Left cardiac atrium (tissue), 4 donors: Measurements from ENCODE around the gene CD300LG. TPM values are rescaled to one million over a fixed set of nuclear protein-coding genes. Genes with fewer than 3 reads are reported as not detected.
"Not testable (repeated sequence)": the region's sequence is repeated elsewhere in the genome, so short reads cannot be mapped to it uniquely, and the experiment has no call there.

Source experiments
- ATAC-seq, 2 donors: fragments of 200-7000 bp; cut with Tn5 transposase; one replicate each; pipeline ENCODE4 v1.9.1; 2020; ENCODE audit warnings: mild to moderate bottlenecking in 2 of 2, moderate library complexity in 2 of 2
- DNase-seq: peaks from one replicate; pipeline ENCODE4 v3.0.0-alpha.2; 2020
- intact Hi-C, 2 donors: fragments of 100-400 bp; cut with DNase I; formaldehyde crosslinking; loops; one replicate each; pipeline versions ENCODE4 v1.14.1 to v1.15.1; 2022 to 2023
- total RNA-seq, 2 donors: library from RNA; stranded (reverse); fragmentation: NEBNext Ultra II Directional; extraction: Animal tissue kit (Norgen Biotek cat#: 25700); gene quantifications; one replicate each; pipeline ENCODE4 v1.2.1, GENCODE V29; 2021
- donor health status: DM: no; HTN: yes; CAD: no.
- donor health status: DM: no; HTN: yes; CAD: no; lungs with severe emphysema.
- donor health status: DM: yes; HTN: yes; CAD: no.
- donor health status: Dilated cardiomyopathy.

CD300LG gene
- total RNA-seq, 2 donors from 2014 or later = 14.5 to 15.0 TPM

- ATAC-seq (peak; percentile 28 to 41), DNase-seq (no peak)
- intact Hi-C loops = loop anchor here in 1 of 2 donors (2.0 kb wide), 1 partner anchor 50 kb away; no protein-coding TSS in a partner anchor
These were observed 24.3 kb upstream of the CD300LG start for GRCh38 chr17:43822570-43823190.

GRCh38 chr17:43823350-43824084 lies 23.5 kb upstream of the CD300LG start:
- peak; percentile 77 for DNase-seq
- intact Hi-C loops = loop anchor here in 1 of 2 donors (2.0 kb wide), 1 partner anchor 49 kb away; no protein-coding TSS in a partner anchor
- ATAC-seq = peak; percentile 80 to 86

- ATAC-seq = no peak
- no peak for DNase-seq
- intact Hi-C loops = no loop called here
These were observed 21.4 kb upstream of the CD300LG start for GRCh38 chr17:43825567-43825966.

GRCh38 chr17:43826206-43826605 lies 20.8 kb upstream of the CD300LG start:
- intact Hi-C loops = no loop called here
- DNase-seq (no peak), ATAC-seq (no peak)

- DNase-seq (no peak), ATAC-seq (no peak)
- intact Hi-C loops = no loop called here
These were observed 19.4 kb upstream of the CD300LG start for GRCh38 chr17:43827596-43827995.

GRCh38 chr17:43829738-43830137 lies 17.2 kb upstream of the CD300LG start:
- ATAC-seq = no peak

GRCh38 chr17:43830510-43831140 lies 16.4 kb upstream of the CD300LG start:
- intact Hi-C loops = loop anchor here in 1 of 2 donors (5.0 kb wide), 1 partner anchor 53 kb away; the partner anchor contains the start of gene DUSP3
- no peak for DNase-seq
- ATAC-seq = no peak

More at GRCh38 chr17:43829738-43830137, 17.2 kb upstream of the CD300LG start:
- no peak for DNase-seq
- intact Hi-C loops = loop anchor here in 1 of 2 donors (5.0 kb wide), 1 partner anchor 52 kb away; the partner anchor contains the start of gene DUSP3

- DNase-seq = peak; percentile 79
- peak; percentile 58 to 65 for ATAC-seq
- intact Hi-C loops = loop anchor here in 1 of 2 donors (5.0 kb wide), 1 partner anchor 54 kb away; the partner anchor contains the start of gene DUSP3
These were observed 15.3 kb upstream of the CD300LG start for GRCh38 chr17:43831633-43832032.

GRCh38 chr17:43832168-43832975 lies 14.6 kb upstream of the CD300LG start:
- DNase-seq = peak; percentile 58
- intact Hi-C loops = loop anchor here in 1 of 2 donors (5.0 kb wide), 1 partner anchor 55 kb away; the partner anchor contains the start of gene DUSP3

GRCh38 chr17:43832976-43833829 lies 13.8 kb upstream of the CD300LG start, which contains the start of gene MPP3:
Gene MPP3, minus strand, starts transcription at chr17:43833146. Its CDS starts 1,240 bp downstream, at chr17:43831906.
- ATAC-seq (peak; percentile 92 to 93), DNase-seq (peak; percentile 82)
- intact Hi-C loops = loop anchor here in 1 of 2 donors (5.0 kb wide), 1 partner anchor 56 kb away; the partner anchor contains the start of gene DUSP3

More at GRCh38 chr17:43832168-43832975, 14.6 kb upstream of the CD300LG start:
- ATAC-seq = peak; percentile 69 to 79

- intact Hi-C loops = loop anchor here in 1 of 2 donors (5.0 kb wide), 1 partner anchor 57 kb away; the partner anchor contains the start of gene DUSP3
- no peak for ATAC-seq
- no peak for DNase-seq
These were observed 12.9 kb upstream of the CD300LG start for GRCh38 chr17:43834106-43834505.

- intact Hi-C loops = loop anchor here (10.0 kb wide), 2 partner anchors 65 to 145 kb away; partner anchors contain the start of gene DUSP3 (in 1 of the 2)
- peak in 1 of 2 donors; percentile 23 for ATAC-seq
- DNase-seq = no peak
These were observed 7.3 kb upstream of the CD300LG start for GRCh38 chr17:43839670-43840108.

GRCh38 chr17:43840814-43841213 lies 6.2 kb upstream of the CD300LG start:
- no peak for DNase-seq
- intact Hi-C loops = loop anchor here (10.0 kb wide), 2 partner anchors 66 to 146 kb away; partner anchors contain the start of gene DUSP3 (in 1 of the 2)
- ATAC-seq = peak; percentile 53 to 64

- DNase-seq = no peak
- intact Hi-C loops = loop anchor here (10.0 kb wide), 2 partner anchors 66 to 146 kb away; partner anchors contain the start of gene DUSP3 (in 1 of the 2)
- no peak for ATAC-seq
These were observed 5.7 kb upstream of the CD300LG start for GRCh38 chr17:43841282-43841681.

- not testable (repeated sequence) for ATAC-seq, DNase-seq
- intact Hi-C loops = loop anchor here (10.0 kb wide), 2 partner anchors 68 to 148 kb away; partner anchors contain the start of gene DUSP3 (in 1 of the 2)
These were observed 4.6 kb upstream of the CD300LG start for GRCh38 chr17:43842091-43842974.

GRCh38 chr17:43842975-43843325 lies 4.0 kb upstream of the CD300LG start:
- intact Hi-C loops = loop anchor here (10.0 kb wide), 2 partner anchors 68 to 148 kb away; partner anchors contain the start of gene DUSP3 (in 1 of the 2)
- DNase-seq (no peak), ATAC-seq (no peak)
